Activated CD4-positive, alpha-beta T cell treated with anti-CD3 and anti-CD28 coated beads for 36 hours (primary cell): Measurements from ENCODE around the gene DNAJC21. TPM values are rescaled to one million over a fixed set of nuclear protein-coding genes. Genes with fewer than 3 reads are reported as not detected.
A peak's percentile ranks its signal among the peaks of the same experiment; 100 is the strongest.
"Not testable (repeated sequence)": the region's sequence is repeated elsewhere in the genome, so short reads cannot be mapped to it uniquely, and the experiment has no call there.

ENCODE experiments used
- ATAC-seq: fragments of 200-7000 bp; cut with Tn5 transposase; one replicate; pipeline ENCODE4 v1.10.0; 2021; ENCODE audit warnings: mild to moderate bottlenecking, moderate library complexity
- CTCF ChIA-PET: fragments of 350-600 bp; sonication (Branson Sonifier 250); formaldehyde crosslinking; loops from one replicate; lab custom pipeline; 2021; ENCODE audit warnings: antibody characterized with exemption; lab: Charles Lee
- POLR2A ChIA-PET: fragments of 350-600 bp; sonication (Branson Sonifier 250); formaldehyde crosslinking; loops from one replicate; lab custom pipeline; 2021; ENCODE audit warnings: antibody characterized with exemption, inconsistent platforms; lab: Charles Lee
- DNase-seq: peaks from one replicate; pipeline ENCODE4 v3.0.0-alpha.2; 2020
- H3K27ac Mint-ChIP-seq: one replicate; pipeline ENCODE4 v1.8.0; 2021; ENCODE audit warnings: mixed read lengths
- H3K27me3 Mint-ChIP-seq: one replicate; pipeline ENCODE4 v1.8.0; 2021; ENCODE audit warnings: mixed read lengths
- H3K36me3 Mint-ChIP-seq: one replicate; pipeline ENCODE4 v1.8.0; 2021; ENCODE audit warnings: low read depth, mixed read lengths
- H3K4me1 Mint-ChIP-seq: one replicate; pipeline ENCODE4 v1.8.0; 2021; ENCODE audit warnings: mixed read lengths
- H3K4me3 Mint-ChIP-seq: one replicate; pipeline ENCODE4 v1.8.0; 2021; ENCODE audit warnings: mild to moderate bottlenecking, moderate library complexity, mixed read lengths
- H3K9me3 Mint-ChIP-seq: one replicate; pipeline ENCODE4 v1.8.0; 2021; ENCODE audit warnings: low read depth, mixed read lengths
- intact Hi-C, 2 experiments: fragments of 100-400 bp; cut with DNase I in 1 of 2; cut with micrococcal nuclease in 1 of 2; formaldehyde crosslinking; loops; one replicate each; pipeline versions ENCODE4 v1.14.2 to v1.15.1; 2022 to 2024; cut with DNase I, micrococcal nuclease
- total RNA-seq, 2 experiments: library from RNA; stranded (reverse); gene quantifications; one replicate each; pipeline ENCODE4 v1.2.3, GENCODE V29; 2021

Gene DNAJC21
- total RNA-seq, 2 experiments from 2014 or later = 58.5 to 58.6 TPM

GRCh38 chr5:34919077-34919476 is 10.3 kb upstream of the DNAJC21 start:
- H3K4me3 Mint-ChIP-seq = no peak overlapping the region
- H3K27ac Mint-ChIP-seq = no peak overlapping the region
- DNase-seq (no peak), ATAC-seq (no peak)
- no peaks in the 10 kb centered on the region for H3K9me3 Mint-ChIP-seq
- H3K4me1 Mint-ChIP-seq = peaks cover 40% of the 10 kb centered on the region
- H3K27me3 Mint-ChIP-seq = no peaks in the 10 kb centered on the region
- intact Hi-C loops = loop anchor here in 1 of 2 experiments (5.0 kb wide), 1 partner anchor 262 kb away; the partner anchor contains the start of gene RAI14
- ChIA-PET CTCF (interaction anchor here (0.6 kb wide), 1 partner anchor 84 kb away, joined by 3 read pairs; no protein-coding TSS in a partner anchor), POLR2A (interaction anchor here (0.9 kb wide), 1 partner anchor 10 kb away, joined by 3 read pairs; no protein-coding TSS in a partner anchor)
- peaks cover 52% of the 10 kb centered on the region for H3K36me3 Mint-ChIP-seq

GRCh38 chr5:34923256-34923655 is 6.1 kb upstream of the DNAJC21 start:
- Mint-ChIP-seq H3K4me1 (peaks cover 39% of the 10 kb centered on the region), H3K4me3 (peak overlapping the region; percentile 18), H3K27ac (peak overlapping the region; percentile 64), H3K36me3 (peaks cover 51% of the 10 kb centered on the region)
- intact Hi-C loops = loop anchor here (10.0 kb wide), 3 partner anchors 918 to 1478 kb away; partner anchors contain the start of genes AMACR (in 1 of the 2) and TARS1 (in 1 of the 2)
- H3K27me3 Mint-ChIP-seq, H3K9me3 Mint-ChIP-seq, DNase-seq: not testable (repeated sequence)
- ChIA-PET CTCF (interaction anchor here (0.6 to 3.1 kb wide), 3 partner anchors 8 to 1375 kb away, joined by 3 to 14 read pairs (median 4); partner anchors contain the start of genes BRIX1 and RAD1), POLR2A (interaction anchor here (1.2 kb wide), 1 partner anchor 8 kb away, joined by 7 read pairs; the partner anchor contains the start of genes BRIX1 and RAD1)
- ATAC-seq = peak; percentile 5

- peak; percentile 95 for ATAC-seq
- H3K27me3 Mint-ChIP-seq = no peaks in the 10 kb centered on the region
- H3K36me3 Mint-ChIP-seq = peaks cover 47% of the 10 kb centered on the region
- POLR2A ChIA-PET = interaction anchor here (1.2 kb wide), 1 partner anchor 9 kb away, joined by 7 read pairs; the partner anchor contains the start of genes BRIX1 and RAD1
- intact Hi-C loops = loop anchor here (1.0 to 10.0 kb wide), 4 partner anchors 9 to 1479 kb away; partner anchors contain the start of genes BRIX1 (in 2 of the 2), RAD1 (in 2 of the 2), AMACR (in 1 of the 2) and TARS1 (in 1 of the 2)
- peak; percentile 60 for DNase-seq
- peak overlapping the region; percentile 18 for H3K4me3 Mint-ChIP-seq
- H3K4me1 Mint-ChIP-seq = peaks cover 37% of the 10 kb centered on the region
- no peaks in the 10 kb centered on the region for H3K9me3 Mint-ChIP-seq
- CTCF ChIA-PET = interaction anchor here (0.6 to 3.1 kb wide), 3 partner anchors 9 to 438 kb away, joined by 3 to 14 read pairs (median 4); partner anchors contain the start of genes BRIX1 and RAD1
- peak overlapping the region; percentile 64 for H3K27ac Mint-ChIP-seq
Measured at GRCh38 chr5:34923694-34924461, 5.5 kb upstream of the DNAJC21 start.

- ChIA-PET POLR2A (interaction anchor here (0.5 to 1.2 kb wide), 2 partner anchors 9 to 10 kb away, joined by 3 to 7 read pairs; partner anchors contain the start of genes BRIX1 and RAD1), CTCF (interaction anchor here (3.1 kb wide), 1 partner anchor 10 kb away, joined by 14 read pairs; the partner anchor contains the start of genes BRIX1 and RAD1)
- H3K27me3 Mint-ChIP-seq = no peaks in the 10 kb centered on the region
- H3K36me3 Mint-ChIP-seq = peaks cover 47% of the 10 kb centered on the region
- H3K9me3 Mint-ChIP-seq = no peaks in the 10 kb centered on the region
- ATAC-seq = no peak
- H3K4me3 Mint-ChIP-seq = no peak overlapping the region
- peak overlapping the region; percentile 76 for H3K27ac Mint-ChIP-seq
- H3K4me1 Mint-ChIP-seq = peaks cover 40% of the 10 kb centered on the region
- intact Hi-C loops = loop anchor here (1.0 to 10.0 kb wide), 4 partner anchors 9 to 1480 kb away; partner anchors contain the start of genes BRIX1 (in 2 of the 2), RAD1 (in 2 of the 2), AMACR (in 1 of the 2) and TARS1 (in 1 of the 2)
- no peak for DNase-seq
Measured at GRCh38 chr5:34924462-34924765, 4.9 kb upstream of the DNAJC21 start.

- ATAC-seq = no peak
- POLR2A ChIA-PET = no interaction called here
- H3K4me3 Mint-ChIP-seq = no peak overlapping the region
- no peaks in the 10 kb centered on the region for H3K27me3 Mint-ChIP-seq
- H3K36me3 Mint-ChIP-seq = peaks cover 41% of the 10 kb centered on the region
- peaks cover 44% of the 10 kb centered on the region for H3K4me1 Mint-ChIP-seq
- no peaks in the 10 kb centered on the region for H3K9me3 Mint-ChIP-seq
- CTCF ChIA-PET = no interaction called here
- H3K27ac Mint-ChIP-seq = peak overlapping the region; percentile 74
- intact Hi-C loops = loop anchor here (5.0 to 10.0 kb wide), 6 partner anchors 922 to 1951 kb away; partner anchors contain the start of genes AMACR (in 1 of the 2), LMBRD2 (in 1 of the 2), NADK2 (in 1 of the 2) and NIPBL (in 1 of the 2)
- DNase-seq = no peak
Measured at GRCh38 chr5:34926318-34926888, 3.0 kb upstream of the DNAJC21 start.

- H3K4me3 Mint-ChIP-seq = no peak overlapping the region
- no peaks in the 10 kb centered on the region for H3K9me3 Mint-ChIP-seq
- POLR2A ChIA-PET = interaction anchor here (0.7 kb wide), 1 partner anchor 13 kb away, joined by 3 read pairs; the partner anchor contains the start of genes BRIX1 and RAD1
- H3K36me3 Mint-ChIP-seq = peaks cover 41% of the 10 kb centered on the region
- intact Hi-C loops = loop anchor here (5.0 to 10.0 kb wide), 6 partner anchors 923 to 1950 kb away; partner anchors contain the start of genes AMACR (in 1 of the 2), LMBRD2 (in 1 of the 2), NADK2 (in 1 of the 2) and NIPBL (in 1 of the 2)
- DNase-seq = no peak
- no peak overlapping the region for H3K27ac Mint-ChIP-seq
- CTCF ChIA-PET = interaction anchor here (3.1 kb wide), 1 partner anchor 12 kb away, joined by 23 read pairs; the partner anchor contains the start of genes BRIX1 and RAD1
- H3K27me3 Mint-ChIP-seq = no peaks in the 10 kb centered on the region
- peaks cover 48% of the 10 kb centered on the region for H3K4me1 Mint-ChIP-seq
- ATAC-seq = no peak
Measured at GRCh38 chr5:34927785-34928184, 1.6 kb upstream of the DNAJC21 start.

- peaks cover 46% of the 10 kb centered on the region for H3K4me1 Mint-ChIP-seq
- ChIA-PET CTCF (interaction anchor here (3.1 kb wide), 1 partner anchor 12 kb away, joined by 23 read pairs; the partner anchor contains the start of genes BRIX1 and RAD1), POLR2A (interaction anchor here (2.7 kb wide), 1 partner anchor 13 kb away, joined by 84 read pairs; the partner anchor contains the start of genes BRIX1 and RAD1)
- no peaks in the 10 kb centered on the region for H3K9me3 Mint-ChIP-seq
- peaks cover 38% of the 10 kb centered on the region for H3K36me3 Mint-ChIP-seq
- no peaks in the 10 kb centered on the region for H3K27me3 Mint-ChIP-seq
- H3K4me3 Mint-ChIP-seq = no peak overlapping the region
- no peak for ATAC-seq
- no peak overlapping the region for H3K27ac Mint-ChIP-seq
- intact Hi-C loops = loop anchor here (5.0 to 10.0 kb wide), 6 partner anchors 923 to 1949 kb away; partner anchors contain the start of genes AMACR (in 1 of the 2), LMBRD2 (in 1 of the 2), NADK2 (in 1 of the 2) and NIPBL (in 1 of the 2)
- no peak for DNase-seq
Measured at GRCh38 chr5:34928267-34928666, 1.1 kb upstream of the DNAJC21 start.

- intact Hi-C loops = loop anchor here (1.0 to 10.0 kb wide), 9 partner anchors 15 to 1947 kb away; partner anchors contain the start of genes AMACR (in 2 of the 2), BRIX1 (in 2 of the 2), RAD1 (in 2 of the 2) and LMBRD2 (in 1 of the 2)
- ATAC-seq (peak; percentile 80), DNase-seq (peak; percentile 90)
- Mint-ChIP-seq H3K27me3 (no peaks in the 10 kb centered on the region), H3K4me3 (peak overlapping the region; percentile 90), H3K9me3 (no peaks in the 10 kb centered on the region), H3K36me3 (peaks cover 30% of the 10 kb centered on the region), H3K4me1 (peaks cover 39% of the 10 kb centered on the region), H3K27ac (peak overlapping the region; percentile 93)
- CTCF ChIA-PET = interaction anchor here (0.7 to 3.1 kb wide), 5 partner anchors 10 to 470 kb away, joined by 3 to 23 read pairs (median 3); partner anchors contain the start of genes BRIX1 and RAD1
- POLR2A ChIA-PET = interaction anchor here (0.6 to 2.7 kb wide), 4 partner anchors 10 to 274 kb away, joined by 3 to 84 read pairs (median 4); partner anchors contain the start of genes BRIX1, RAD1 and RAI14
Measured at GRCh38 chr5:34929720-34930461, 532 bp downstream of the DNAJC21 start.

GRCh38 chr5:34930462-34930844 is 1.1 kb downstream of the DNAJC21 start:
- Mint-ChIP-seq H3K27ac (peak overlapping the region; percentile 93), H3K4me3 (peak overlapping the region; percentile 90), H3K36me3 (peaks cover 28% of the 10 kb centered on the region), H3K9me3 (no peaks in the 10 kb centered on the region), H3K4me1 (peaks cover 37% of the 10 kb centered on the region), H3K27me3 (no peaks in the 10 kb centered on the region)
- intact Hi-C loops = no loop called here
- DNase-seq = no peak
- POLR2A ChIA-PET = interaction anchor here (0.6 to 2.7 kb wide), 3 partner anchors 10 to 15 kb away, joined by 3 to 84 read pairs (median 5); partner anchors contain the start of genes BRIX1 and RAD1
- ATAC-seq = no peak
- CTCF ChIA-PET = interaction anchor here (0.7 to 3.1 kb wide), 4 partner anchors 10 to 325 kb away, joined by 3 to 23 read pairs (median 3); partner anchors contain the start of genes BRIX1 and RAD1
